AG04450 (cell line): ENCODE data around the gene NFIB. TPM values are rescaled to one million over a fixed set of nuclear protein-coding genes. Genes with fewer than 3 reads are reported as not detected.
A peak's percentile ranks its signal among the peaks of the same experiment; 100 is the strongest.

Experiments used
- CTCF ChIA-PET: fragments of 300-600, 350-600 bp; formaldehyde crosslinking; extraction: SDS; loops from one replicate; lab custom pipeline; 2022; ENCODE audit warnings: antibody characterized with exemption, inconsistent platforms; lab: Charles Lee
- POLR2A ChIA-PET: fragments of 350-600 bp; formaldehyde crosslinking; extraction: SDS; loops from one replicate; lab custom pipeline; 2021; ENCODE audit warnings: antibody characterized with exemption, inconsistent platforms; lab: Yijun Ruan, JAX
- DNase-seq: peaks from one replicate; pipeline ENCODE4 v3.0.0-alpha.2; 2011; ENCODE audit warnings: low read depth, low spot score
- H3K27ac ChIP-seq: one replicate; pipeline ENCODE4 v1.5.1; 2012; ENCODE audit warnings: low read depth, low read length, control low read depth
- H3K27me3 ChIP-seq: one replicate; pipeline ENCODE4 v1.6.0; 2012; ENCODE audit warnings: low read length; ENCODE audit not compliant: control insufficient read depth, insufficient read depth
- H3K4me3 ChIP-seq: 2 replicates; pipeline ENCODE4 v1.5.1; 2011; ENCODE audit warnings: mild to moderate bottlenecking, low read depth, low read length, control low read depth
- H3K9me3 ChIP-seq: 2 replicates; pipeline ENCODE4 v1.5.1; 2012; ENCODE audit warnings: low read length; ENCODE audit not compliant: control insufficient read depth, insufficient read depth
- polyA plus RNA-seq: library from polyadenylated mRNA; depleted of rRNA; stranded (reverse); fragments of >200 nt; gene quantifications from 2 replicates; pipeline ENCODE4 v1.2.3, GENCODE V29; 2011
- TF ChIP-seq, protein P1 (sequence below): IDR thresholded peaks from 2 replicates; pipeline ENCODE4 v1.5.1; 2011; ENCODE audit warnings: low read depth, low read length, control low read depth, inconsistent platforms

Gene NFIB
- polyA plus RNA-seq, 1 experiment: 2.2 TPM

DNA sequence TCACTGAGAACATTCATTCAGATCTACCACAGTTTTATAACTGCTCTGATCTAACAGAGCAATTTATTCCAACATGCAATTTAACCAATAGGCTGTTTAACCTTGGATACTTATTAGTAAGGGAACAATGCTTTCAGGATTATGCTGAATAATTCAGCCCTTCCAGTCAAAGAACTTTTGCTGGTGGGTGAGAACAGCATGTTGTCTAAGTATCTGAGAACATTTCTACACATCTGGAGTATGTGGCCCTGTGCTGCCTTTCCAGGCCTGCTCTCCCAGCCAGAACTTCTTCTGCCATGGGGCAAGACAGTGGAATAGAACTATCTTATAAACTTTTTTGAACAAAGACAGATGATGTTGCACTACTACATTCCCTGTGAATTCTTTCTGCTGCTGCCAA is 55.8 kb downstream of the NFIB start:
- CTCF ChIA-PET: no interaction called here
- no peaks in the 10 kb centered on the region for H3K9me3 ChIP-seq
- no peak overlapping the region for H3K4me3 ChIP-seq
- TF ChIP-seq, protein P1, sequence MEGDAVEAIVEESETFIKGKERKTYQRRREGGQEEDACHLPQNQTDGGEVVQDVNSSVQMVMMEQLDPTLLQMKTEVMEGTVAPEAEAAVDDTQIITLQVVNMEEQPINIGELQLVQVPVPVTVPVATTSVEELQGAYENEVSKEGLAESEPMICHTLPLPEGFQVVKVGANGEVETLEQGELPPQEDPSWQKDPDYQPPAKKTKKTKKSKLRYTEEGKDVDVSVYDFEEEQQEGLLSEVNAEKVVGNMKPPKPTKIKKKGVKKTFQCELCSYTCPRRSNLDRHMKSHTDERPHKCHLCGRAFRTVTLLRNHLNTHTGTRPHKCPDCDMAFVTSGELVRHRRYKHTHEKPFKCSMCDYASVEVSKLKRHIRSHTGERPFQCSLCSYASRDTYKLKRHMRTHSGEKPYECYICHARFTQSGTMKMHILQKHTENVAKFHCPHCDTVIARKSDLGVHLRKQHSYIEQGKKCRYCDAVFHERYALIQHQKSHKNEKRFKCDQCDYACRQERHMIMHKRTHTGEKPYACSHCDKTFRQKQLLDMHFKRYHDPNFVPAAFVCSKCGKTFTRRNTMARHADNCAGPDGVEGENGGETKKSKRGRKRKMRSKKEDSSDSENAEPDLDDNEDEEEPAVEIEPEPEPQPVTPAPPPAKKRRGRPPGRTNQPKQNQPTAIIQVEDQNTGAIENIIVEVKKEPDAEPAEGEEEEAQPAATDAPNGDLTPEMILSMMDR: no peak
- POLR2A ChIA-PET: no interaction called here
- H3K27ac ChIP-seq: no peak overlapping the region
- H3K27me3 ChIP-seq: no peaks in the 10 kb centered on the region
- DNase-seq: no peak

DNA sequence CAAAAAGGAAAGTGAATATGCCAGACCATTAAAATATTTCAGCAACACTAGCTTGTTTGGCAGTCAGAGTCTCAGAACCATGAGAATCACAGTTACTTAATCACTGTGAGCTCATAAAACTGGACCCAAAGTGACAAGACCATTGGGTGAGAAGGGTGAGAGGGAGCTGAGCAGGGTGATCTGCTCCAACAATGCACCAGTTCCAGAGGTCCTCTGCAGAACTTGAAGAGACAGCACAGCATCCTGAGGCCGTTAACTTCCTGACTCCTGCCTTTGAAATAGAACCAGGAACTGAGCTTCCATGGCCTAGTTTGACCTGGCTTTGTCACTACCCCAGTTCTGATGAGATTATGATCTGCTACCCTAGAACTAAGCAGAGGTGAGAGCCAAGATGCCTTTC is 57.4 kb downstream of the NFIB start:
- Histone ChIP-seq H3K27me3 (no peaks in the 10 kb centered on the region), H3K27ac (no peak overlapping the region), H3K9me3 (no peaks in the 10 kb centered on the region), H3K4me3 (no peak overlapping the region)
- POLR2A ChIA-PET: no interaction called here
- TF ChIP-seq, protein P1: no peak
- CTCF ChIA-PET: no interaction called here
- no peak for DNase-seq

DNA sequence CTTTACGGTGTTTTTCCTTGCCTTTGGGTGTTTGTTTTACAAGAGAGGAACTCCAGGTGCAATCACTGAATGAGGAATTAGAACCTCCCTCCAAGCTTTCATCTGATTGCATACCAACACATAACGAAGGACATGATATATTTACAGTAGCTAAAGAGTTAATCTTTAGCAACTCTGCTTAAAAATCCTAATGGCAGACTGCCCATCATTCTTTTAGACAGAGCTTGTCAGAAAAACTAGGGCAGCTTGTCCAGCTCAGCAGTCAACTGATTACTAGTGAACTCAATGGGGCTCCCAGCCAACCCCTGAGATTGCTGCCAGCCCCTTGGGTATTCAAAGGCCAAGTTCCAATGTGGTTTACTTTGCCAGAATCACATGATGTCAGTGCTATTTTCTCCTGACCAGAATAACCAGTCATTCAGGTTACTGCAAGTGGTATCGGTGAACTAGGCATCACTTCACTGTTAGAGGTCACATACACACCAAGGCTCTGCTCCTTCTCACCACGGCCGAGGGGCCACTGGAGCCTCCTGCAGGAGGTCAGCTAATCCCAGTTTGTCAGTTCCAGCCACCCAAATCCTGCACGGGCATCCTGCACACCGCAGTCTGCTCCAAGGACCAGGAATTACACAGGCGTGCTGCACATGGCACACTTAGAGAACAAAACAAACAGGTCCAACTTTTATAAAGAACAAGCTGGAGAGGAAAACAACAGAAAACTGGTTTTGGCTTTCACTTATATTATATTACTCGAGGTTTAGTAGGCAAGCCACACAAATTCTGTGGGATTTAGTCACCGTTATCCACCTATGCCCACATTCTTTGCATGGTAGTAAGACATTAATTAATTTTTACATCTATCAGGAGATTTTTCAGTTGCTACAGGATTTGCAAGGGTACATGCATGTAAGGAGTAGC is 62.5 kb downstream of the NFIB start:
- POLR2A ChIA-PET: interaction anchor here (1.0 kb wide), 1 partner anchor 30 kb away, joined by 4 read pairs; no protein-coding TSS in a partner anchor
- CTCF ChIA-PET: no interaction called here
- TF ChIP-seq, protein P1: no peak

DNA sequence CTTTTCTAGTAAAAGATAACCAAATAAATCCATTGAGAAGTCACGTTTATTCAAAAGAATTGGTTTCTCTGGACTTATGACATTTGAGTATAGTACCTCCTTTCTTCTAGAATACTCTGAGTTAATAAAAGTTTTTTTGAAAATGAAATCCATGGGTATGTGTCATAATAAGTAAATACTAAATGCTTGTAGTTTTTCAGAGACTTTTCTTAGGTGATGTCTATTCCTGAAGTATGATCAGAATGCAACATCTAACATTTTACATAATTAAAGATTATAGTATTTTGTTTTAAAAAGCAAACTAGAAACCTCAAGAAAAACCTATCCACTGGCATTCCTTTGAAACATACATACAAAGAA is 63.2 kb downstream of the NFIB start:
- ChIA-PET CTCF (no interaction called here), POLR2A (interaction anchor here (1.0 kb wide), 1 partner anchor 31 kb away, joined by 4 read pairs; no protein-coding TSS in a partner anchor)
- no peaks in the 10 kb centered on the region; the same call in 1 of the 2 replicates for H3K9me3 ChIP-seq
- TF ChIP-seq, protein P1: no peak
- no peaks in the 10 kb centered on the region for H3K27me3 ChIP-seq
- no peak for DNase-seq
- no peak overlapping the region for H3K27ac ChIP-seq
- H3K4me3 ChIP-seq: no peak overlapping the region

More for the DNA sequence above, 62.5 kb downstream of the NFIB start:
- Histone ChIP-seq H3K27me3 (no peaks in the 10 kb centered on the region), H3K9me3 (no peaks in the 10 kb centered on the region; the same call in 1 of the 2 replicates), H3K4me3 (0 out of 2 replicates have a peak overlapping the region, but pooled peaks have one; percentile 8), H3K27ac (no peak overlapping the region)
- peak; percentile 39 for DNase-seq

DNA sequence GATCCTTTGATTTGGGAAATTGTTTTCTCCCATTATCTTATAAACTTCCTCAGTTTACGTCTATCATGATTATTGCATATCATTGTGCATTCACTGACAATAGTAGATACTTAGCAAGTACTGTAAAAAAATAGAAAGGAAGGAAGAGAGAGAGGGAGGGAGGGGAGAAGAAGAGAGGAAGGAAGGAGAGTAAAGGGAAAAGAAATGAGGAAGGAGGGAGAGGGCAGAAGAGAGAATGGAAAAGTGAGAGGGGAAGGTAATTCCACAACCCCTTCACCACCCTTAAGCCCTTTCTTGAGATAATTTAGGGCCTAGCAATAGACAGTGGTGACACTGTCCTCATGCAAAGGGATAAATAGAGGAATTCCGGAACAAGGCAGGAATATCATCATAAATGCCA is 64.4 kb downstream of the NFIB start:
- H3K9me3 ChIP-seq: no peaks in the 10 kb centered on the region; the same call in 1 of the 2 replicates
- DNase-seq: no peak
- H3K27ac ChIP-seq: no peak overlapping the region
- no peak overlapping the region for H3K4me3 ChIP-seq
- H3K27me3 ChIP-seq: no peaks in the 10 kb centered on the region
- ChIA-PET POLR2A (no interaction called here), CTCF (interaction anchor here (0.7 kb wide), 1 partner anchor 58 kb away, joined by 3 read pairs; no protein-coding TSS in a partner anchor)
- TF ChIP-seq, protein P1: no peak
